ENCODE results near the gene CAMSAP1. TPM values are rescaled to one million over a fixed set of nuclear protein-coding genes. Genes with fewer than 3 reads are reported as not detected.

The CAMSAP1 gene
- total RNA-seq, 4 donors from 2014 or later, result 11.8 to 23.4 (median 19.9) TPM

DNA sequence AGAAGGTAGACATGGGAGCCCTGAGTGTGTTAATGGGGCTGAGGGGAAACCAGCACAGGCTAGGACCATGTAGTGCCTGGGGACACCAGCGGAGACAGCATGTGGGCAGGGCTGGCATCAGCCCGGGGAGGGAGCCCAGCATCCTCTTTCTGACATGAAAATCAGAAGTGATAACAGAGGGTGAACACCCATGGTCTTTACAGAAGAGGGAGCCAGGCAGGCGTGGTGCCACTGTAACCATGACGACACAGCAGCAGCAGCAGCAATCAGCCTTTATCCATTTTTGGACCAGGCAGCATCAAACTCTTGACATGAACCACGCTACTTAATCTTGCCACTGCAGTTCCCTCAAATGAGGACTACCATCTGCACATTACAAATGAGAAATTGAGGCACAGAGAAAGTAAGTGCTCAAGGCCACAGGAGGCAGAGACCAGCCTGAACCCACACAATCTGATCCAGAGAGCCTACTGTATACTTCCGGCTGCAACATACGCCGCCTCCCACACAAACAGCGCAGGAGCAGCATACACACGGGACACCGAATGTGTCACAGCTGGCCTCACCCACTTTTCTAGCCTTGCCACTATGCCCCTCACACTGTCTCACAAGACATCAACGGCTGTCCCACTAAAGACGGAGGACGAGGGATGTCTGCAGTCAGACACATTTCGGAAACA is 23.8 kb downstream of the CAMSAP1 start:
- Histone ChIP-seq H3K4me1 (peaks cover 5 to 11% of the 10 kb centered on the region in 2 donors), H3K4me3 (replicated peaks in 1 of 3) (no peak overlapping the region), H3K9me3 (no peaks in the 10 kb centered on the region), H3K27ac (no peak overlapping the region), H3K27me3 (no peaks in the 10 kb centered on the region), H3K36me3 (no peaks in the 10 kb centered on the region)
- DNase-seq, result no peak
- WGBS, 2 donors, result 89 to 96% methylated on average over 15 of the region's 15 CpGs
- TF ChIP-seq, protein P1, sequence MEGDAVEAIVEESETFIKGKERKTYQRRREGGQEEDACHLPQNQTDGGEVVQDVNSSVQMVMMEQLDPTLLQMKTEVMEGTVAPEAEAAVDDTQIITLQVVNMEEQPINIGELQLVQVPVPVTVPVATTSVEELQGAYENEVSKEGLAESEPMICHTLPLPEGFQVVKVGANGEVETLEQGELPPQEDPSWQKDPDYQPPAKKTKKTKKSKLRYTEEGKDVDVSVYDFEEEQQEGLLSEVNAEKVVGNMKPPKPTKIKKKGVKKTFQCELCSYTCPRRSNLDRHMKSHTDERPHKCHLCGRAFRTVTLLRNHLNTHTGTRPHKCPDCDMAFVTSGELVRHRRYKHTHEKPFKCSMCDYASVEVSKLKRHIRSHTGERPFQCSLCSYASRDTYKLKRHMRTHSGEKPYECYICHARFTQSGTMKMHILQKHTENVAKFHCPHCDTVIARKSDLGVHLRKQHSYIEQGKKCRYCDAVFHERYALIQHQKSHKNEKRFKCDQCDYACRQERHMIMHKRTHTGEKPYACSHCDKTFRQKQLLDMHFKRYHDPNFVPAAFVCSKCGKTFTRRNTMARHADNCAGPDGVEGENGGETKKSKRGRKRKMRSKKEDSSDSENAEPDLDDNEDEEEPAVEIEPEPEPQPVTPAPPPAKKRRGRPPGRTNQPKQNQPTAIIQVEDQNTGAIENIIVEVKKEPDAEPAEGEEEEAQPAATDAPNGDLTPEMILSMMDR (IDR thresholded peaks at IDR 0.05), result no peak
- no peak for TF ChIP-seq POLR2A (IDR thresholded peaks at IDR 0.05)
- intact Hi-C loops (cut with DNase I), result no loop called here

DNA sequence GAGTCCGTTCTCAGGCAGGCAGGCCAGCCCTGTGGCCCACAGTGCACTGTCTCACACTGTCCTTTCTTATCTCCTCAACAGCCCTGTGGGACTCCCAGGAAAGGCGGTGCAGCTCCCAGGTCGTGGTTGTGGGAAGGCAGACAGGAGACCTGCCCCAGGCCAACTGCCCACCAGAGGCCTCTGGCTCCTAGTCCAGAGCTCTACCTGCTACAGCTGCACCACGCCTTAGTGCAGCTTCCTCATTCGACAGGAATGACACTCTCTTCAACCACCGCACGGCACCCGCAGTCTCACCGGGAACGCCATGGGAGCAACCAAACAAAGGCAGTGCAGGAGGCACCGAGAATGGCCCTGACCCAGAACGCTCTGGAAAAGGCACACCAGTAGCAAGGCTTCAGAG is 25.3 kb downstream of the CAMSAP1 start:
- Histone ChIP-seq H3K9me3 (no peaks in the 10 kb centered on the region), H3K4me1 (peaks cover 5 to 7% of the 10 kb centered on the region in 2 donors), H3K27ac (no peak overlapping the region), H3K4me3 (replicated peaks in 1 of 3) (no peak overlapping the region), H3K36me3 (no peaks in the 10 kb centered on the region), H3K27me3 (no peaks in the 10 kb centered on the region)
- no peak for DNase-seq
- no peak for TF ChIP-seq POLR2A (IDR thresholded peaks at IDR 0.05)
- TF ChIP-seq, protein P1 (IDR thresholded peaks at IDR 0.05), result no peak
- 79 to 91% methylated on average over 12 of the region's 12 CpGs for WGBS, 2 donors
- intact Hi-C loops (cut with DNase I), result no loop called here

DNA sequence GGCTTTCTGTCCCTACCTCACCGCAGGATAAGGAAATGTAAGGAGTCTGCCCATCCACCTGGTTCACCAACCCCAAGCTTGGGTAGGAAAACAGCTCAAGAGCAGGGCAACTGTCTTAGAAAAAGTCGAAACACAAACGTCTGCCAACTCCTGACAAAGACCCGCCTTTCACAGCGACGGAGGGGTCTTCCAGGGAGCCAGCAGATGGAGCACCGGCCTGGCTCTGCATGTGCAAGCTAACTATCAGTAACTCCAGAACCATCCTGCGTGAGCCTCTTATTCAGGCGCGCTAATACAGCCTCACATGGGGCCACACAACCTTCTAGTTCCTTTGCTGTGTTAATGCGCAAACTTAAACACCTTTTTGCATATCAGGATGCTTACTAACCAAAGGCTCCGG is 26.9 kb downstream of the CAMSAP1 start:
- Histone ChIP-seq H3K9me3 (no peaks in the 10 kb centered on the region), H3K27me3 (no peaks in the 10 kb centered on the region), H3K27ac (no peak overlapping the region), H3K4me3 (replicated peaks in 1 of 3) (no peak overlapping the region), H3K36me3 (no peaks in the 10 kb centered on the region), H3K4me1 (no peaks in the 10 kb centered on the region)
- intact Hi-C loops (cut with DNase I), result no loop called here
- WGBS, 2 donors, result 88 to 90% methylated on average over 12 of the region's 12 CpGs
- TF ChIP-seq, protein P1 (IDR thresholded peaks at IDR 0.05), result no peak
- no peak for TF ChIP-seq POLR2A (IDR thresholded peaks at IDR 0.05)
- no peak for DNase-seq

DNA sequence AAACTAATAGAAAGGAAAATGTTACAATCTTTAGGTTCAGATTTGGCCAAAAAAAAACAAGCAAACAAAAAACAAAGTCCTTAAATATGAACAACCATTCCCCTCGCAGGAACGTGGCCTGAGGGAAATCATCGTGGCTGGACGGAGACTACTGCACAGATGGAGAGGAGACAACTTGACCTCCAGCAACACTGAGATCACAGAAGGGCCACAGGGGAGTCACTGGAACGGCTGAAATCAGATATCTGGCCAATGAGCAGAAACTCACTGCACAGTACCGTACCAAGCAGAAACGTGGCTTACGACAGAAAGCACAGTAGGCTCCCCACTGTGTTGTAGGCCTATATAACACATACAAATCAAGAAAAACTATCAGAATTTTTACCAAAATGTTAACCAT is 27.7 kb downstream of the CAMSAP1 start:
- no peak for DNase-seq
- TF ChIP-seq, protein P1 (IDR thresholded peaks at IDR 0.05), result no peak
- TF ChIP-seq POLR2A (IDR thresholded peaks at IDR 0.05), result no peak
- Histone ChIP-seq H3K27me3 (no peaks in the 10 kb centered on the region), H3K4me3 (replicated peaks in 1 of 3) (no peak overlapping the region), H3K4me1 (no peaks in the 10 kb centered on the region), H3K36me3 (no peaks in the 10 kb centered on the region), H3K27ac (no peak overlapping the region), H3K9me3 (no peaks in the 10 kb centered on the region)
- 78 to 80% methylated on average over 8 of the region's 8 CpGs for WGBS, 2 donors
- intact Hi-C loops (cut with DNase I), result no loop called here

DNA sequence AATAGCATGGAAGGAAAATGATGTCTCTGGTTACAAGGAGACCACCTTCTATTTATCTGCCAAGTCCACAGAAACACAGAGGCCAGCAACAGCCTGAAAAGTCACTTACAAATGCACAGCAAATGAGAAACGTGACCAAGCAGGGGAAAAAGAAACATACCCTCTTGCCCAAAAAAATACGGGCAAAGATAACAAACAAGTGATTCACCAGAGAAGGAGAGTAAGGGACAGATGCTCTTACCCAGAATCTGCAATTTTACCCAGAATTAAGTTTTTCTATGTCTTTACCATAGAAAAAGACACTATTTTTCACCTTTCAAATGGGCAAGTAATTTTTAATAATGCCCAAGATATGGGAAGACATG is 28.1 kb downstream of the CAMSAP1 start:
- Histone ChIP-seq H3K27me3 (no peaks in the 10 kb centered on the region), H3K4me1 (no peaks in the 10 kb centered on the region), H3K9me3 (no peaks in the 10 kb centered on the region), H3K4me3 (replicated peaks in 1 of 3) (no peak overlapping the region), H3K27ac (no peak overlapping the region), H3K36me3 (no peaks in the 10 kb centered on the region)
- TF ChIP-seq, protein P1 (IDR thresholded peaks at IDR 0.05), result no peak
- TF ChIP-seq POLR2A (IDR thresholded peaks at IDR 0.05), result no peak
- intact Hi-C loops (cut with DNase I), result no loop called here
- no peak for DNase-seq
- WGBS, 2 donors, result 55 to 60% methylated on average over 2 of the region's 2 CpGs
